ENCODE measurements around the gene MED12.
A peak's percentile ranks its signal among the peaks of the same experiment; 100 is the strongest.

Gene MED12

GRCh38 chrX:71166461-71166860, 48.1 kb downstream of the MED12 start:
- no peak for DNase-seq (ENCODE audit: low read depth)
- H3K4me3 ChIP-seq (ENCODE audit: low read depth, low read length), result no peak overlapping the region
- TF ChIP-seq POLR2A (IDR thresholded peaks at IDR 0.05; ENCODE audit: extremely low read depth, insufficient read length) (no peak), CTCF (IDR thresholded peaks at IDR 0.05; ENCODE audit: low read depth, low read length) (no peak), MYC (IDR thresholded peaks at IDR 0.05; ENCODE audit: low read depth, low read length) (no peak), MAX (IDR thresholded peaks at IDR 0.05; ENCODE audit: low read depth, low read length) (no peak)

GRCh38 chrX:71167031-71167781, 48.8 kb downstream of the MED12 start:
- no peak for DNase-seq (ENCODE audit: low read depth)
- TF ChIP-seq MYC (IDR thresholded peaks at IDR 0.05; ENCODE audit: low read depth, low read length) (no peak), MAX (IDR thresholded peaks at IDR 0.05; ENCODE audit: low read depth, low read length) (no peak), CTCF (IDR thresholded peaks at IDR 0.05; ENCODE audit: low read depth, low read length) (no peak)
- H3K4me3 ChIP-seq (ENCODE audit: low read depth, low read length), result no peak overlapping the region

GRCh38 chrX:71168134-71168533, 49.7 kb downstream of the MED12 start:
- TF ChIP-seq POLR2A (IDR thresholded peaks at IDR 0.05; ENCODE audit: extremely low read depth, insufficient read length) (no peak), MAX (IDR thresholded peaks at IDR 0.05; ENCODE audit: low read depth, low read length) (no peak), CTCF (IDR thresholded peaks at IDR 0.05; ENCODE audit: low read depth, low read length) (no peak), MYC (IDR thresholded peaks at IDR 0.05; ENCODE audit: low read depth, low read length) (no peak)
- no peak for DNase-seq (ENCODE audit: low read depth)
- H3K4me3 ChIP-seq (ENCODE audit: low read depth, low read length), result no peak overlapping the region

- no peak overlapping the region for H3K4me3 ChIP-seq (ENCODE audit: low read depth, low read length)
- TF ChIP-seq POLR2A (IDR thresholded peaks at IDR 0.05; ENCODE audit: extremely low read depth, insufficient read length), result no peak
- no peak for TF ChIP-seq CTCF (IDR thresholded peaks at IDR 0.05; ENCODE audit: low read depth, low read length)
- TF ChIP-seq MYC (IDR thresholded peaks at IDR 0.05; ENCODE audit: low read depth, low read length), result no peak
- no peak for TF ChIP-seq MAX (IDR thresholded peaks at IDR 0.05; ENCODE audit: low read depth, low read length)
- DNase-seq (ENCODE audit: low read depth), result no peak
These were observed 51.2 kb downstream of the MED12 start for GRCh38 chrX:71169586-71169985.

GRCh38 chrX:71170660-71171059, 52.3 kb downstream of the MED12 start:
- no peak for TF ChIP-seq CTCF (IDR thresholded peaks at IDR 0.05; ENCODE audit: low read depth, low read length)
- no peak for TF ChIP-seq MAX (IDR thresholded peaks at IDR 0.05; ENCODE audit: low read depth, low read length)
- TF ChIP-seq MYC (IDR thresholded peaks at IDR 0.05; ENCODE audit: low read depth, low read length), result no peak
- no peak for TF ChIP-seq POLR2A (IDR thresholded peaks at IDR 0.05; ENCODE audit: extremely low read depth, insufficient read length)
- DNase-seq (ENCODE audit: low read depth), result peak; percentile 25

More at GRCh38 chrX:71170660-71171059, 52.3 kb downstream of the MED12 start:
- peak overlapping the region; percentile 7 for H3K4me3 ChIP-seq (ENCODE audit: low read depth, low read length)

Data from NB4 (cell line).